ENCODE data around the gene IRX3. TPM values are rescaled to one million over a fixed set of nuclear protein-coding genes. Genes with fewer than 3 reads are reported as not detected.

Gene IRX3
- total and polyA plus RNA-seq, 2 experiments from 2014 or later: 0.90 to 1.6 TPM

- Histone ChIP-seq H3K4me1 (ENCODE audit: insufficient read depth) (peaks cover 25% of the 10 kb centered on the region), H3K27ac (ENCODE audit: low read depth) (no peak overlapping the region), H3K4me2 (peak overlapping the region; percentile 94), H3F3A (replicated peaks; ENCODE audit: low read depth) (peaks cover 4% of the 10 kb centered on the region; the same call in 1 of the 2 replicates), H3K79me2 (replicated peaks; ENCODE audit: insufficient read depth) (no peaks in the 10 kb centered on the region), H3K4me3 (peak overlapping the region; percentile 94), H3K27me3 (ENCODE audit: insufficient read depth) (peaks cover 88% of the 10 kb centered on the region), H3K36me3 (ENCODE audit: insufficient read depth) (no peaks in the 10 kb centered on the region), H3K9me2 (ENCODE audit: insufficient read depth) (no peaks in the 10 kb centered on the region), H2AFZ (peak overlapping the region; percentile 69; the same call in 1 of the 2 replicates), H4K20me1 (replicated peaks; ENCODE audit: insufficient read depth) (peaks cover 4% of the 10 kb centered on the region; the same call in 1 of the 2 replicates)
- H3K4me3 Mint-ChIP-seq: peak overlapping the region; percentile 71
- peaks cover 89% of the 10 kb centered on the region for H3K27me3 Mint-ChIP-seq (ENCODE audit: insufficient read depth, low read depth, poor library complexity)
- no peak for ATAC-seq
- H3K4me1 Mint-ChIP-seq: peaks cover 32% of the 10 kb centered on the region
- DNase-seq (ENCODE audit: low spot score): peak; percentile 38
- H3K27ac Mint-ChIP-seq: no peak overlapping the region
- TF ChIP-seq EZH2phosphoT487 (IDR thresholded peaks at IDR 0.05; ENCODE audit: unreplicated experiment): peak; percentile 89
- TF ChIP-seq NANOG (IDR thresholded peaks at IDR 0.05; ENCODE audit: borderline replicate concordance): no peak
- no peaks in the 10 kb centered on the region for H3K9me3 Mint-ChIP-seq
- no peaks in the 10 kb centered on the region; the same call in 2 of the 3 replicates for H3K36me3 Mint-ChIP-seq (ENCODE audit: low read depth)
These were observed 1.6 kb downstream of the IRX3 start for GRCh38 chr16:54284931-54285413.

- H3K4me2 ChIP-seq: peak overlapping the region; percentile 94
- H3K79me2 ChIP-seq (replicated peaks; ENCODE audit: insufficient read depth): no peaks in the 10 kb centered on the region
- peak; percentile 1 for ATAC-seq
- TF ChIP-seq ZNF462 (CRISPR knock-in tag; IDR thresholded peaks at IDR 0.05) (no peak), EZH2 (IDR thresholded peaks at IDR 0.05; ENCODE audit: low read depth, unreplicated experiment) (peak; percentile 17)
- H4K20me1 ChIP-seq (replicated peaks; ENCODE audit: insufficient read depth): no peaks in the 10 kb centered on the region; the same call in 1 of the 2 replicates
- Mint-ChIP-seq H3K4me3 (peak overlapping the region; percentile 71), H3K4me1 (peaks cover 27% of the 10 kb centered on the region), H3K27ac (no peak overlapping the region), H3K27me3 (ENCODE audit: insufficient read depth, low read depth, poor library complexity) (peaks cover 89% of the 10 kb centered on the region), H3K36me3 (ENCODE audit: low read depth) (no peaks in the 10 kb centered on the region; the same call in 2 of the 3 replicates), H3K9me3 (no peaks in the 10 kb centered on the region)
- H3K36me3 ChIP-seq (ENCODE audit: insufficient read depth): no peaks in the 10 kb centered on the region
- H3K4me1 ChIP-seq (ENCODE audit: insufficient read depth): peaks cover 20% of the 10 kb centered on the region
- H3F3A ChIP-seq (replicated peaks; ENCODE audit: low read depth): peaks cover 4% of the 10 kb centered on the region; the same call in 1 of the 2 replicates
- no peak overlapping the region for H3K27ac ChIP-seq (ENCODE audit: low read depth)
- peaks cover 88% of the 10 kb centered on the region for H3K27me3 ChIP-seq (ENCODE audit: insufficient read depth)
- peak overlapping the region; percentile 94 for H3K4me3 ChIP-seq
- peak; percentile 53 for DNase-seq (ENCODE audit: low spot score)
- no peaks in the 10 kb centered on the region for H3K9me2 ChIP-seq (ENCODE audit: insufficient read depth)
- H2AFZ ChIP-seq: peak overlapping the region; percentile 28; the same call in 1 of the 2 replicates
These were observed 2.2 kb downstream of the IRX3 start for GRCh38 chr16:54284319-54284930.

Data from GM23338 (cell line).